MM.1S (cell line): ENCODE measurements around the gene IL1RAPL1.

Source experiments
- EZH2 ChIP-seq: fragments of 300-600 bp; sonication (generic); optimal IDR thresholded peaks from 2 replicates; pipeline ENCODE3; 2017; ENCODE audit warnings: low read depth, mild to moderate bottlenecking, antibody characterized with exemption, low read length, mixed read lengths
- TF ChIP-seq, protein P1 (sequence below): fragments of 300-600 bp; sonication (generic); IDR thresholded peaks from 2 replicates; pipeline ENCODE4 v1.5.1; 2016; ENCODE audit warnings: antibody characterized with exemption, low read length, mixed read lengths

DNA sequence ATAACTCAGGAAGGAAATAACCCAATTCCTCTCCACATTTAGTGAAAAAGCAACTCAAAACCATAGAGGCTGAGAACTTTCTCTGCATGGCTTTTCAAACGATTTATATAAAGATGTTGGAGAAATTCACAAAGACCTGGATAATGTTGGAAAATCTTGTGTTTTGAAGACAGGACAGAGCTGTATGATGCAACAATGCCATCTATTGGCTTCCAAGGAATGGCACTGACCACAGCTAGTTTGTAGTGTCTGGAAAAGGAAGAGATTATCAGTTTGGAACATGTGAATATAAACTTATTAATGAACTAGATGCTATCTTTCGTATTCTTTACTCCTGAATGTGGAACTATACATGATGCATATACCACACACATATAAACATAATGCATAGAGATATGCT is 503.6 kb downstream of the IL1RAPL1 start:
- TF ChIP-seq, protein P1, sequence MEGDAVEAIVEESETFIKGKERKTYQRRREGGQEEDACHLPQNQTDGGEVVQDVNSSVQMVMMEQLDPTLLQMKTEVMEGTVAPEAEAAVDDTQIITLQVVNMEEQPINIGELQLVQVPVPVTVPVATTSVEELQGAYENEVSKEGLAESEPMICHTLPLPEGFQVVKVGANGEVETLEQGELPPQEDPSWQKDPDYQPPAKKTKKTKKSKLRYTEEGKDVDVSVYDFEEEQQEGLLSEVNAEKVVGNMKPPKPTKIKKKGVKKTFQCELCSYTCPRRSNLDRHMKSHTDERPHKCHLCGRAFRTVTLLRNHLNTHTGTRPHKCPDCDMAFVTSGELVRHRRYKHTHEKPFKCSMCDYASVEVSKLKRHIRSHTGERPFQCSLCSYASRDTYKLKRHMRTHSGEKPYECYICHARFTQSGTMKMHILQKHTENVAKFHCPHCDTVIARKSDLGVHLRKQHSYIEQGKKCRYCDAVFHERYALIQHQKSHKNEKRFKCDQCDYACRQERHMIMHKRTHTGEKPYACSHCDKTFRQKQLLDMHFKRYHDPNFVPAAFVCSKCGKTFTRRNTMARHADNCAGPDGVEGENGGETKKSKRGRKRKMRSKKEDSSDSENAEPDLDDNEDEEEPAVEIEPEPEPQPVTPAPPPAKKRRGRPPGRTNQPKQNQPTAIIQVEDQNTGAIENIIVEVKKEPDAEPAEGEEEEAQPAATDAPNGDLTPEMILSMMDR: peak; percentile 46
- no peak for TF ChIP-seq EZH2
